ENCODE results near the gene LSP1. TPM values are rescaled to one million over a fixed set of nuclear protein-coding genes. Genes with fewer than 3 reads are reported as not detected.
"Not testable (repeated sequence)": the region's sequence is repeated elsewhere in the genome, so short reads cannot be mapped to it uniquely, and the experiment has no call there.

LSP1 gene
- total and polyA plus RNA-seq, 2 donors (not counting 1 experiment from before 2014, with no cell fraction given): 0.19 to 1.8 TPM

GRCh38 chr11:1871531-1871930, 18.6 kb downstream of the LSP1 start:
- no peak overlapping the region for H3K9ac ChIP-seq (ENCODE audit: insufficient read depth, low read length)
- DNase-seq (ENCODE audit: low read depth in 2 of 2): no peak
- no peak overlapping the region for H2AFZ ChIP-seq (ENCODE audit: low read length)
- H3K27ac ChIP-seq (ENCODE audit: insufficient read depth, low read length): no peak overlapping the region
- no peaks in the 10 kb centered on the region for H3K9me3 ChIP-seq (ENCODE audit: control insufficient read depth, insufficient read depth, low read depth, low read length)
- peak overlapping the region in 1 of 4 experiments; percentile 46 for H3K4me3 ChIP-seq (replicated peaks in 1 of 4; ENCODE audit: control extremely low read depth in 1 of 4, insufficient read depth in 1 of 4, low read depth in 3 of 4, low read length in 4 of 4)
- TF ChIP-seq EZH2 (IDR thresholded peaks at IDR 0.05; ENCODE audit: low read length, missing control alignments) (no peak), CTCF (conservative IDR thresholded peaks at IDR 0.05 in 1 of 2, IDR thresholded peaks at IDR 0.05 in 1 of 2; ENCODE audit: low read depth in 1 of 2, low read length in 2 of 2) (no peak)
- H4K20me1 ChIP-seq (ENCODE audit: control insufficient read depth, extremely low read depth, insufficient read depth, low read length): no peaks in the 10 kb centered on the region
- H3K27me3 ChIP-seq (ENCODE audit: control insufficient read depth, insufficient read depth, low read length): peaks cover 15% of the 10 kb centered on the region
- no peaks in the 10 kb centered on the region for H3K36me3 ChIP-seq (ENCODE audit: control insufficient read depth, insufficient read depth, low read length)
- H3K4me2 ChIP-seq (ENCODE audit: extremely low read depth, insufficient read depth, low read length): no peak overlapping the region
- H3K79me2 ChIP-seq (ENCODE audit: control insufficient read depth, insufficient read depth, low read length): no peaks in the 10 kb centered on the region
- no peaks in the 10 kb centered on the region for H3K4me1 ChIP-seq (ENCODE audit: control insufficient read depth, extremely low read depth, insufficient read depth, low read length)

GRCh38 chr11:1872267-1872985, 19.5 kb downstream of the LSP1 start:
- Histone ChIP-seq H3K27me3 (ENCODE audit: control insufficient read depth, insufficient read depth, low read length) (peaks cover 15% of the 10 kb centered on the region), H3K79me2 (ENCODE audit: control insufficient read depth, insufficient read depth, low read length) (no peaks in the 10 kb centered on the region), H3K4me3 (replicated peaks in 1 of 4; ENCODE audit: control extremely low read depth in 1 of 4, insufficient read depth in 1 of 4, low read depth in 3 of 4, low read length in 4 of 4) (no peak overlapping the region), H3K9ac (ENCODE audit: insufficient read depth, low read length) (no peak overlapping the region), H4K20me1 (ENCODE audit: control insufficient read depth, extremely low read depth, insufficient read depth, low read length) (no peaks in the 10 kb centered on the region), H3K4me2 (ENCODE audit: extremely low read depth, insufficient read depth, low read length) (no peak overlapping the region), H3K4me1 (ENCODE audit: control insufficient read depth, extremely low read depth, insufficient read depth, low read length) (no peaks in the 10 kb centered on the region), H3K36me3 (ENCODE audit: control insufficient read depth, insufficient read depth, low read length) (no peaks in the 10 kb centered on the region), H3K27ac (ENCODE audit: insufficient read depth, low read length) (no peak overlapping the region), H3K9me3 (ENCODE audit: control insufficient read depth, insufficient read depth, low read depth, low read length) (no peaks in the 10 kb centered on the region), H2AFZ (ENCODE audit: low read length) (no peak overlapping the region)
- no peak for TF ChIP-seq CTCF (conservative IDR thresholded peaks at IDR 0.05 in 1 of 2, IDR thresholded peaks at IDR 0.05 in 1 of 2; ENCODE audit: low read depth in 1 of 2, low read length in 2 of 2)
- no peak for TF ChIP-seq EZH2 (IDR thresholded peaks at IDR 0.05; ENCODE audit: low read length, missing control alignments)
- no peak for DNase-seq (ENCODE audit: low read depth in 2 of 2)

GRCh38 chr11:1873048-1873812, 20.3 kb downstream of the LSP1 start:
- no peaks in the 10 kb centered on the region for H3K9me3 ChIP-seq (ENCODE audit: control insufficient read depth, insufficient read depth, low read depth, low read length)
- no peaks in the 10 kb centered on the region for H3K79me2 ChIP-seq (ENCODE audit: control insufficient read depth, insufficient read depth, low read length)
- no peak overlapping the region for H3K4me3 ChIP-seq (replicated peaks in 1 of 4; ENCODE audit: control extremely low read depth in 1 of 4, insufficient read depth in 1 of 4, low read depth in 3 of 4, low read length in 4 of 4)
- H3K4me1 ChIP-seq (ENCODE audit: control insufficient read depth, extremely low read depth, insufficient read depth, low read length): no peaks in the 10 kb centered on the region
- H2AFZ ChIP-seq (ENCODE audit: low read length): no peak overlapping the region
- H3K27me3 ChIP-seq (ENCODE audit: control insufficient read depth, insufficient read depth, low read length): peaks cover 13% of the 10 kb centered on the region
- H4K20me1 ChIP-seq (ENCODE audit: control insufficient read depth, extremely low read depth, insufficient read depth, low read length): no peaks in the 10 kb centered on the region
- H3K27ac ChIP-seq (ENCODE audit: insufficient read depth, low read length): no peak overlapping the region
- no peak overlapping the region for H3K9ac ChIP-seq (ENCODE audit: insufficient read depth, low read length)
- H3K4me2 ChIP-seq (ENCODE audit: extremely low read depth, insufficient read depth, low read length): no peak overlapping the region
- H3K36me3 ChIP-seq (ENCODE audit: control insufficient read depth, insufficient read depth, low read length): no peaks in the 10 kb centered on the region
- TF ChIP-seq EZH2 (IDR thresholded peaks at IDR 0.05; ENCODE audit: low read length, missing control alignments): no peak
- no peak for TF ChIP-seq CTCF (conservative IDR thresholded peaks at IDR 0.05 in 1 of 2, IDR thresholded peaks at IDR 0.05 in 1 of 2; ENCODE audit: low read depth in 1 of 2, low read length in 2 of 2)
- peak; percentile 25 to 81 for DNase-seq (ENCODE audit: low read depth in 2 of 2)

GRCh38 chr11:1873813-1874150, 20.9 kb downstream of the LSP1 start:
- not testable (repeated sequence) for H3K79me2 ChIP-seq (ENCODE audit: control insufficient read depth, insufficient read depth, low read length); H3K27ac ChIP-seq (ENCODE audit: insufficient read depth, low read length); H3K4me3 ChIP-seq (replicated peaks in 1 of 4; ENCODE audit: control extremely low read depth in 1 of 4, insufficient read depth in 1 of 4, low read depth in 3 of 4, low read length in 4 of 4); H3K4me1 ChIP-seq (ENCODE audit: control insufficient read depth, extremely low read depth, insufficient read depth, low read length); H4K20me1 ChIP-seq (ENCODE audit: control insufficient read depth, extremely low read depth, insufficient read depth, low read length); H3K4me2 ChIP-seq (ENCODE audit: extremely low read depth, insufficient read depth, low read length); H3K9me3 ChIP-seq (ENCODE audit: control insufficient read depth, insufficient read depth, low read depth, low read length); H3K9ac ChIP-seq (ENCODE audit: insufficient read depth, low read length); DNase-seq (ENCODE audit: low read depth in 2 of 2); H3K36me3 ChIP-seq (ENCODE audit: control insufficient read depth, insufficient read depth, low read length); H2AFZ ChIP-seq (ENCODE audit: low read length); H3K27me3 ChIP-seq (ENCODE audit: control insufficient read depth, insufficient read depth, low read length)

All from fibroblast of lung (primary cell).